Measurements from ENCODE around the gene ATP6V0E2. TPM values are rescaled to one million over a fixed set of nuclear protein-coding genes. Genes with fewer than 3 reads are reported as not detected.

Gene ATP6V0E2
- polyA plus RNA-seq (2011; rRNA removed) (17.3 and 18.4 TPM in 2 replicates), polyA plus RNA-seq (2017; fragmentation: RNase III; extraction: RNeasy Plus Mini Kit Qiagen cat#74134 plus additional on column Dnase treatment) (40.3 to 44.9 TPM (median 44.5 TPM) in 3 replicates), polyA minus RNA-seq (2011; rRNA and poly(A)+ RNA removed) (22.3 and 24.6 TPM in 2 replicates)
- polyA plus RNA-seq (2012; cell fraction: cytosol; rRNA removed), result 49.0 and 69.0 TPM in 2 replicates
- 75.6 and 92.6 TPM in 2 replicates for polyA plus RNA-seq (2012; cell fraction: nucleus; rRNA removed)

DNA sequence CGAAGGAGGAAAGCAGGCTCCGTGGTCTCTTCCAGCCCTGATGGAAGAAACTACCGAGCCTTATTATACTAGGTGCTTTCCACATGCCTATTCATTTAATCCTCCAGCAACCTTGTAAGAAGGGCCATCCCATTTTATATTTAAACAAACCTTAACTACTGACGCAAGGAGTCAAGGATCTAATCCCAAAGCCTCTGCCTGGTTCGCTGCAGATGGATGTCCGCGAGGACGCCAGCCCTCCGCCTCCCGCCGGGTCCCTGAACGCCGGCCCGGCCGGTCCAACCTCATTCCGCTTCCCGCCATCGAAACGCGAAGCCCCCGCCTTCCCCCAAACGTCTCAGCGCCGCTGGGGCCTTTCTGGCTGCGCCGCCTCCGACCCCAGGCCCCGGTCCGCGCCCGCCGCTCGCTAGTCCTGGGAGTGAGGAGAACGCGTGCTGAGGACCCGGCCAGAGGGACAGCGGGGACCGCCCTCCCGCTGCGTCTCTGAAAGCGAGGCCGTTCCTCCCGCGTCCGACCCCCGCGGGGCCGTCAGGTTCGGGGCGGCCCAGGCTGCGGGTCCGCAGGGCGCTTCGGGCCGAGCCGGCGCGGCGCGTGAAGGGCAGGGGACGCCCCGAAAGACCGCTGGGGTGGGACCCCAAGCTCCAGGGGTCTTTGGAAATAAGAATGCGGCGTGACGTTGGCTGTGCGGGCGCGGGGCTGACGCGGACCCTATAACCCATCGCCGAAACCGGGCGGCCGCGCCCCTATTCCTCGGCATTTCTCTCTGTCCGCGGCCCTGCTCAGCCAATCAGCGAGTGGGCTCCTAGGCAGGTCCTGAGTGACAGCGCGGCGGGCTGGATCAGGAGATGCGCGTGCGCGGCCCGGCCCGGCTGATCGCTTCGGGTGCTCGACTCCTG is at the start of gene ATP6V0E2:
Gene ATP6V0E2 (plus strand): TSS at position 896 of the 896 bp plus-strand sequence. CDS start 97 bp downstream, outside the sequence.
- H3K27ac ChIP-seq, result peak within 1 kb of the TSS; percentile 73 to 90
- peak; percentile 89 to 96 for ATAC-seq
- peak; percentile 81 for FAIRE-seq
- POLR2A ChIA-PET, result no interaction called here
- peak within 1 kb of the TSS; percentile 62 for H3K4me3 ChIP-seq
- peak; percentile 94 to 99 for DNase-seq (ENCODE audit: low read depth in 1 of 2, low spot score in 1 of 2)
- H3K4me1 ChIP-seq, result peaks cover 10% of the 10 kb centered on the region; the same call in 1 of the 3 replicates
- H3K9me3 ChIP-seq, result no peaks in the 10 kb centered on the region
- CTCF ChIA-PET, result no interaction called here
- peak within 1 kb of the TSS; percentile 90 for H3K4me2 ChIP-seq
- 2% methylated on average over 61 of the region's 93 CpGs for WGBS (ENCODE audit: missing lambda C conversion rate)
- TF ChIP-seq EHMT2 (IDR thresholded peaks at IDR 0.05; ENCODE audit: low read depth) (no peak), RNF2 (IDR thresholded peaks at IDR 0.05; ENCODE audit: borderline replicate concordance, low read depth) (peak; percentile 79; the same call in 1 of the 2 replicates), HOXA7 (CRISPR knock-in tag; IDR thresholded peaks at IDR 0.05) (no peak), MAX (IDR thresholded peaks at IDR 0.05) (peak; percentile 9), FOSL2 (IDR thresholded peaks at IDR 0.05) (no peak), FOSL2 (CRISPR knock-in tag; IDR thresholded peaks at IDR 0.05) (no peak), CHD2 (IDR thresholded peaks at IDR 0.05; ENCODE audit: low read length, partially characterized antibody) (no peak), RCOR1 (IDR thresholded peaks at IDR 0.05; ENCODE audit: low read depth, low read length) (no peak), POLR2A (IDR thresholded peaks at IDR 0.05; ENCODE audit: low read length) (no peak), JUN (IDR thresholded peaks at IDR 0.05) (peak in 1 of 2 experiments; percentile 50; a peak in 2 of 5 replicates), NPAS2 (CRISPR knock-in tag; IDR thresholded peaks at IDR 0.05; ENCODE audit: borderline replicate concordance) (no peak), RARB (CRISPR knock-in tag; IDR thresholded peaks at IDR 0.05) (no peak), PHF8 (IDR thresholded peaks at IDR 0.05; ENCODE audit: borderline replicate concordance, low read depth) (peak; percentile 82; the same call in 1 of the 2 replicates), HOXB5 (CRISPR knock-in tag; IDR thresholded peaks at IDR 0.05) (no peak), CEBPB (IDR thresholded peaks at IDR 0.05) (no peak)
- TF ChIP-seq, protein P1, sequence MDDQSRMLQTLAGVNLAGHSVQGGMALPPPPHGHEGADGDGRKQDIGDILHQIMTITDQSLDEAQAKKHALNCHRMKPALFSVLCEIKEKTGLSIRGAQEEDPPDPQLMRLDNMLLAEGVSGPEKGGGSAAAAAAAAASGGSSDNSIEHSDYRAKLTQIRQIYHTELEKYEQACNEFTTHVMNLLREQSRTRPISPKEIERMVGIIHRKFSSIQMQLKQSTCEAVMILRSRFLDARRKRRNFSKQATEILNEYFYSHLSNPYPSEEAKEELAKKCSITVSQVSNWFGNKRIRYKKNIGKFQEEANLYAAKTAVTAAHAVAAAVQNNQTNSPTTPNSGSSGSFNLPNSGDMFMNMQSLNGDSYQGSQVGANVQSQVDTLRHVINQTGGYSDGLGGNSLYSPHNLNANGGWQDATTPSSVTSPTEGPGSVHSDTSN (IDR thresholded peaks at IDR 0.05), result peak; percentile 83
- TF ChIP-seq, protein P2, sequence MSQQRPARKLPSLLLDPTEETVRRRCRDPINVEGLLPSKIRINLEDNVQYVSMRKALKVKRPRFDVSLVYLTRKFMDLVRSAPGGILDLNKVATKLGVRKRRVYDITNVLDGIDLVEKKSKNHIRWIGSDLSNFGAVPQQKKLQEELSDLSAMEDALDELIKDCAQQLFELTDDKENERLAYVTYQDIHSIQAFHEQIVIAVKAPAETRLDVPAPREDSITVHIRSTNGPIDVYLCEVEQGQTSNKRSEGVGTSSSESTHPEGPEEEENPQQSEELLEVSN (IDR thresholded peaks at IDR 0.05; ENCODE audit: borderline replicate concordance, low read depth), result peak; percentile 65
- TF ChIP-seq, protein P3, sequence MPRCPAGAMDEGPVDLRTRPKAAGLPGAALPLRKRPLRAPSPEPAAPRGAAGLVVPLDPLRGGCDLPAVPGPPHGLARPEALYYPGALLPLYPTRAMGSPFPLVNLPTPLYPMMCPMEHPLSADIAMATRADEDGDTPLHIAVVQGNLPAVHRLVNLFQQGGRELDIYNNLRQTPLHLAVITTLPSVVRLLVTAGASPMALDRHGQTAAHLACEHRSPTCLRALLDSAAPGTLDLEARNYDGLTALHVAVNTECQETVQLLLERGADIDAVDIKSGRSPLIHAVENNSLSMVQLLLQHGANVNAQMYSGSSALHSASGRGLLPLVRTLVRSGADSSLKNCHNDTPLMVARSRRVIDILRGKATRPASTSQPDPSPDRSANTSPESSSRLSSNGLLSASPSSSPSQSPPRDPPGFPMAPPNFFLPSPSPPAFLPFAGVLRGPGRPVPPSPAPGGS (IDR thresholded peaks at IDR 0.05), result 0 out of 3 replicates have a peak, but pooled peaks have one; percentile 46

GRCh38 chr7:149824301-149824741 is 49.4 kb upstream of the ATP6V0E2 start:
- ChIA-PET POLR2A (no interaction called here), CTCF (interaction anchor here (1.1 to 5.3 kb wide), 2 partner anchors 13 to 17 kb away, joined by 3 to 24 read pairs; no protein-coding TSS in a partner anchor)
- H3K9me3 ChIP-seq, result no peaks in the 10 kb centered on the region
- DNase-seq (ENCODE audit: low read depth in 1 of 2, low spot score in 1 of 2) (no peak), FAIRE-seq (no peak), ATAC-seq (no peak)
- no peak overlapping the region for H3K27ac ChIP-seq
- H3K4me3 ChIP-seq, result no peak overlapping the region
- WGBS (ENCODE audit: missing lambda C conversion rate), result 46% methylated on average over 4 of the region's 13 CpGs
- H3K4me2 ChIP-seq, result no peak overlapping the region
- no peaks in the 10 kb centered on the region for H3K4me1 ChIP-seq
- no peak for TF ChIP-seq ATOH8 (CRISPR knock-in tag; IDR thresholded peaks at IDR 0.05; ENCODE audit: low read depth)
- TF ChIP-seq CTCF (IDR thresholded peaks at IDR 0.05), result no peak
- no peak for TF ChIP-seq TP53 (CRISPR knock-in tag; IDR thresholded peaks at IDR 0.05)
- TF ChIP-seq, protein P3 (IDR thresholded peaks at IDR 0.05), result no peak
- TF ChIP-seq HOXA7 (CRISPR knock-in tag; IDR thresholded peaks at IDR 0.05), result no peak
- no peak for TF ChIP-seq MAFK (IDR thresholded peaks at IDR 0.05; ENCODE audit: partially characterized antibody)
- TF ChIP-seq PHF8 (IDR thresholded peaks at IDR 0.05; ENCODE audit: borderline replicate concordance, low read depth), result no peak
- no peak for TF ChIP-seq CBX2 (IDR thresholded peaks at IDR 0.05; ENCODE audit: borderline replicate concordance, low read depth)
- no peak for TF ChIP-seq SMC3 (IDR thresholded peaks at IDR 0.05)
- no peak for TF ChIP-seq ZNF302 (CRISPR knock-in tag; IDR thresholded peaks at IDR 0.05)
- no peak for TF ChIP-seq POLR2AphosphoS2 (conservative IDR thresholded peaks at IDR 0.05; ENCODE audit: low read length)
